MCF 10A (cell line): ENCODE data around the gene NLRP7. TPM values are rescaled to one million over a fixed set of nuclear protein-coding genes. Genes with fewer than 3 reads are reported as not detected.
"Not testable (repeated sequence)": the region's sequence is repeated elsewhere in the genome, so short reads cannot be mapped to it uniquely, and the experiment has no call there.

Source experiments
- BruUV-seq: library from RNA; stranded (reverse); fragments of 400-500 nt; replicated peaks from 2 replicates; lab custom pipeline; 2021; lab: Mats Ljungman, UMichigan
- CTCF ChIA-PET: fragments of 300-600 bp; sonication (Branson Sonifier 250); formaldehyde crosslinking; extraction: SDS; loops from one replicate; lab custom pipeline; 2021; ENCODE audit warnings: antibody characterized with exemption, inconsistent platforms; lab: Yijun Ruan, JAX
- POLR2A ChIA-PET: fragments of 300-600, 350-650 bp; sonication (Branson Sonifier 250); formaldehyde crosslinking; extraction: SDS; loops from one replicate; lab custom pipeline; 2020; ENCODE audit warnings: antibody characterized with exemption, inconsistent platforms; lab: Yijun Ruan, JAX
- DNase-seq: peaks from one replicate; pipeline ENCODE4 v3.0.0-alpha.2; 2018; ENCODE audit not compliant: unreplicated experiment
- H3K27ac Mint-ChIP-seq: one replicate; pipeline ENCODE4 v1.8.0; 2022; ENCODE audit warnings: mild to moderate bottlenecking, low read depth, mixed read lengths; ENCODE audit not compliant: unreplicated experiment
- H3K27me3 Mint-ChIP-seq: one replicate; pipeline ENCODE4 v1.8.0; 2022; ENCODE audit warnings: mixed read lengths; ENCODE audit not compliant: insufficient read depth, unreplicated experiment
- H3K36me3 Mint-ChIP-seq: one replicate; pipeline ENCODE4 v1.8.0; 2022; ENCODE audit warnings: mild to moderate bottlenecking, moderate library complexity, mixed read lengths; ENCODE audit not compliant: insufficient read depth, unreplicated experiment
- H3K4me1 Mint-ChIP-seq: one replicate; pipeline ENCODE4 v1.8.0; 2022; ENCODE audit warnings: mixed read lengths; ENCODE audit not compliant: insufficient read depth, unreplicated experiment
- H3K4me3 Mint-ChIP-seq: one replicate; pipeline ENCODE4 v1.8.0; 2022; ENCODE audit warnings: mild to moderate bottlenecking, moderate library complexity, mixed read lengths; ENCODE audit not compliant: unreplicated experiment
- H3K9me3 Mint-ChIP-seq: one replicate; pipeline ENCODE4 v1.8.0; 2022; ENCODE audit warnings: mixed read lengths; ENCODE audit not compliant: unreplicated experiment
- intact Hi-C: fragments of 100-400 bp; cut with micrococcal nuclease; formaldehyde crosslinking; loops from 2 replicates; pipeline ENCODE4 v1.14.1; 2022
- total RNA-seq: library from RNA; stranded (reverse); gene quantifications from 2 replicates; pipeline ENCODE4 v1.2.3, GENCODE V29; 2022
- TF ChIP-seq, protein P1 (sequence below): fragments of 200-600 bp; IDR thresholded peaks from one replicate; pipeline ENCODE4 v1.8.0; 2022; ENCODE audit warnings: antibody characterized with exemption, mild to moderate bottlenecking; ENCODE audit not compliant: unreplicated experiment

NLRP7 gene
- total RNA-seq, 1 experiment from 2014 or later, result not detected

DNA sequence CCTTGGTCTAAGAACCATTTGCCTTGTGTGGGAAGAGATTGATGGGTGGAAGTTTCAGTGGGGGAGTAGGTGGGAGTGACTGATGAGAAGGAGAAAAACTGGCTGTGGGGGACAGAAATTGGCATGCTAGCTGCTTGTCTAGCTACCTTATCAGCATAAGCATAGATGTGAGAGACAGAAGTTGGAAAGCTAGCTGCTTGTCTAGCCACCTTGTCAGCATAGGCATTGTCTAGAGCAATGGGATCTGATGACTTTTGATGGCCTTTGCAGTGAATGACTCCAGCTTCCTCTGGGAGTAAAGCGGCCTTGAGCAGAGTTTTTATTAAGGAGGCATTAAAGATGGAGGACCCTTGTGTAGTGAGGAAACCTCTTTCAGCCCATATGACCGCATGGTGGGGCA lies 51.3 kb downstream of the NLRP7 start:
- no peaks in the 10 kb centered on the region for H3K4me1 Mint-ChIP-seq
- no peaks in the 10 kb centered on the region for H3K36me3 Mint-ChIP-seq
- peaks cover 20% of the 10 kb centered on the region for H3K27me3 Mint-ChIP-seq
- CTCF ChIA-PET, result no interaction called here
- no TSS peak for BruUV-seq
- H3K9me3 Mint-ChIP-seq, result peaks cover 39% of the 10 kb centered on the region
- no peak overlapping the region for H3K4me3 Mint-ChIP-seq
- no peak overlapping the region for H3K27ac Mint-ChIP-seq
- DNase-seq, result no peak
- intact Hi-C loops, result no loop called here
- POLR2A ChIA-PET, result no interaction called here
- TF ChIP-seq, protein P1, sequence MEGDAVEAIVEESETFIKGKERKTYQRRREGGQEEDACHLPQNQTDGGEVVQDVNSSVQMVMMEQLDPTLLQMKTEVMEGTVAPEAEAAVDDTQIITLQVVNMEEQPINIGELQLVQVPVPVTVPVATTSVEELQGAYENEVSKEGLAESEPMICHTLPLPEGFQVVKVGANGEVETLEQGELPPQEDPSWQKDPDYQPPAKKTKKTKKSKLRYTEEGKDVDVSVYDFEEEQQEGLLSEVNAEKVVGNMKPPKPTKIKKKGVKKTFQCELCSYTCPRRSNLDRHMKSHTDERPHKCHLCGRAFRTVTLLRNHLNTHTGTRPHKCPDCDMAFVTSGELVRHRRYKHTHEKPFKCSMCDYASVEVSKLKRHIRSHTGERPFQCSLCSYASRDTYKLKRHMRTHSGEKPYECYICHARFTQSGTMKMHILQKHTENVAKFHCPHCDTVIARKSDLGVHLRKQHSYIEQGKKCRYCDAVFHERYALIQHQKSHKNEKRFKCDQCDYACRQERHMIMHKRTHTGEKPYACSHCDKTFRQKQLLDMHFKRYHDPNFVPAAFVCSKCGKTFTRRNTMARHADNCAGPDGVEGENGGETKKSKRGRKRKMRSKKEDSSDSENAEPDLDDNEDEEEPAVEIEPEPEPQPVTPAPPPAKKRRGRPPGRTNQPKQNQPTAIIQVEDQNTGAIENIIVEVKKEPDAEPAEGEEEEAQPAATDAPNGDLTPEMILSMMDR, result no peak

DNA sequence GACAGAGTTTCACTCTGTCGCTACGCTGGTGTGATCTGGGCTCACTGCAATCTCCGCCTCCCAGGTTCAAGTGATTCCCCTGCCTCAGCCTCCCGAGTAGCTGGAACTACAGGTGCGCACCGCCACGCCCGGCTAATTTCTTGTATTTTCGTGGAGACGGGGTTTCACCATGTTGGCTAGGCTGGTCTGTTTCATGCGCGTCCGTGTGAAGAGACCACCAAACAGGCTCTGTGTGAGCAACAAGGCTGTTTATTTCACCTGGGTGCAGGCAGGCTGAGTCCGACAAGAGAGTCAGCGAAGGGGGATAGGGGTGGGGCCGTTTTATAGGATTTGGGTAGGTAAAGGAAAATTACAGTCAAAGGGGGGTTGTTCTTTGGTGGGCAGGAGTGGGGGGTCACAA lies 53.2 kb downstream of the NLRP7 start:
- BruUV-seq, POLR2A ChIA-PET, H3K36me3 Mint-ChIP-seq, CTCF ChIA-PET, H3K27me3 Mint-ChIP-seq, DNase-seq, intact Hi-C loops, H3K4me3 Mint-ChIP-seq, H3K4me1 Mint-ChIP-seq, H3K27ac Mint-ChIP-seq: not testable (repeated sequence)
- H3K9me3 Mint-ChIP-seq, result peaks cover 33% of the 10 kb centered on the region

DNA sequence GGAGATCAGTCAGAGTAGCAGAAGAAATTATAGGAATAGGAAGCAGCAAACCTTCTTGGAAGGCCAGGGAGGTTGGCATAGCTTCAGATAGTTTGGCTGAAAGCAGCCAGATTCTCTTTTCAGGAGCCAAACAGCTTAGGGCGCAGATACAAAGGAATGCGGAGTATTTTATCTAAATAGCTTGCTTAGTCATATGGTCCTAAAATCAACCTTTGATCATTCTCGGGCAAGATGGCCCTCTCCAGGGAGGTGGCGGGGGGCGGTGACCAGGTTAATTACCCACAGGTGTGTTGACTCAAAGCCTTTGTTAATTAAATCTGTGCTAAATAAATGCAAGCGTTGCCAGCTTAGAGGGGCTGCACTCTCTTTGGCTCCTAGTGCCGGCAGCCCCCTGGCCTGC lies 53.9 kb downstream of the NLRP7 start:
- Mint-ChIP-seq H3K4me3 (no peak overlapping the region), H3K9me3 (peaks cover 26% of the 10 kb centered on the region), H3K27me3 (peaks cover 2% of the 10 kb centered on the region), H3K4me1 (no peaks in the 10 kb centered on the region), H3K27ac (no peak overlapping the region), H3K36me3 (no peaks in the 10 kb centered on the region)
- no peak for DNase-seq
- intact Hi-C loops, result no loop called here
- TF ChIP-seq, protein P1, result no peak
- ChIA-PET POLR2A (no interaction called here), CTCF (interaction anchor here (1.0 kb wide), 2 partner anchors 10 to 219 kb away, joined by 3 read pairs; no protein-coding TSS in a partner anchor)
- no TSS peak for BruUV-seq

DNA sequence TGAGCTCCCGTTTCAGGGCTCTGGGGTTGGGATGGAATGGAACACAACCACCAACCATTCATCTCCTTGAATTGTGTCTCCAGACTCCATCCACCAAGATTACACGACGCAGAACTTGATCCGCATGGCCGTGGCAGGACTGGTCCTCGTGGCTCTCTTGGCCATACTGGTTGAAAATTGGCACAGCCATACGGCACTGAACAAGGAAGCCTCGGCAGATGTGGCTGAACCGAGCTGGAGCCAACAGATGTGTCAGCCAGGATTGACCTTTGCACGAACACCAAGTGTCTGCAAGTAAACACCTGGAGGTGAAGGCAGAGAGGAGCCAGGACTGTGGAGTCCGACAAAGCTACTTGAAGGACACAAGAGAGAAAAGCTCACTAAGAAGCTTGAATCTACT lies 57.8 kb downstream of the NLRP7 start:
- ChIA-PET CTCF (interaction anchor here (0.5 to 1.0 kb wide), 3 partner anchors 23 to 504 kb away, joined by 3 to 6 read pairs (median 5); no protein-coding TSS in a partner anchor), POLR2A (interaction anchor here (1.6 kb wide), 1 partner anchor 17 kb away, joined by 3 read pairs; no protein-coding TSS in a partner anchor)
- H3K36me3 Mint-ChIP-seq, result no peaks in the 10 kb centered on the region
- DNase-seq, result no peak
- H3K4me3 Mint-ChIP-seq, result no peak overlapping the region
- H3K27me3 Mint-ChIP-seq, result no peaks in the 10 kb centered on the region
- TF ChIP-seq, protein P1, result no peak
- no TSS peak for BruUV-seq
- no peak overlapping the region for H3K27ac Mint-ChIP-seq
- H3K4me1 Mint-ChIP-seq, result no peaks in the 10 kb centered on the region
- peaks cover 10% of the 10 kb centered on the region for H3K9me3 Mint-ChIP-seq
- intact Hi-C loops, result no loop called here

DNA sequence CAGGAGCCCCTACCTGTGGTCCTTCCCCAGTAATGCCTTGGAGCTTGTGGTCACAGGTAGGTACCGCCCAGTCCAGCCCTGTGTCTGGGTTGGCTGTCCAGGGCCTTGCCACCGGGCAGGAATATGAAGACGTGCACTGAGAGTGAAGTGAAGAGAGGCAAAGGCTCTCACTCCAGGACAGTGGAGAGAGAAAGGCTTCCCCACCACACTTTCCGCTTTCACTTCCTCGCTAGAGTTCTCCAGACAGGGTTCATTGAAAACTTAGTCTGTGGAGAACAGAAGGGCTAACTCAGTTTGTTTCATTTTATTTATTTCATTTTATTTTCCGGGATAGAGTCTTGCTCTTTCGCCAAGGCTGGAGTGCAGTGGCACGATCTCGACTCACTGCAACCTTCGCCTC lies 59.1 kb downstream of the NLRP7 start:
- CTCF ChIA-PET, result no interaction called here
- TF ChIP-seq, protein P1, result no peak
- Mint-ChIP-seq H3K27ac (no peak overlapping the region), H3K9me3 (peaks cover 10% of the 10 kb centered on the region), H3K4me1 (no peaks in the 10 kb centered on the region), H3K36me3 (no peaks in the 10 kb centered on the region), H3K27me3 (no peaks in the 10 kb centered on the region), H3K4me3 (no peak overlapping the region)
- DNase-seq, result no peak
- intact Hi-C loops, result no loop called here
- POLR2A ChIA-PET, result no interaction called here
- BruUV-seq, result no TSS peak
